ENCODE measurements around the gene SDCCAG8. TPM values are rescaled to one million over a fixed set of nuclear protein-coding genes. Genes with fewer than 3 reads are reported as not detected.

SDCCAG8 gene
- total RNA-seq, 1 experiment from 2014 or later = 14.0 TPM

DNA sequence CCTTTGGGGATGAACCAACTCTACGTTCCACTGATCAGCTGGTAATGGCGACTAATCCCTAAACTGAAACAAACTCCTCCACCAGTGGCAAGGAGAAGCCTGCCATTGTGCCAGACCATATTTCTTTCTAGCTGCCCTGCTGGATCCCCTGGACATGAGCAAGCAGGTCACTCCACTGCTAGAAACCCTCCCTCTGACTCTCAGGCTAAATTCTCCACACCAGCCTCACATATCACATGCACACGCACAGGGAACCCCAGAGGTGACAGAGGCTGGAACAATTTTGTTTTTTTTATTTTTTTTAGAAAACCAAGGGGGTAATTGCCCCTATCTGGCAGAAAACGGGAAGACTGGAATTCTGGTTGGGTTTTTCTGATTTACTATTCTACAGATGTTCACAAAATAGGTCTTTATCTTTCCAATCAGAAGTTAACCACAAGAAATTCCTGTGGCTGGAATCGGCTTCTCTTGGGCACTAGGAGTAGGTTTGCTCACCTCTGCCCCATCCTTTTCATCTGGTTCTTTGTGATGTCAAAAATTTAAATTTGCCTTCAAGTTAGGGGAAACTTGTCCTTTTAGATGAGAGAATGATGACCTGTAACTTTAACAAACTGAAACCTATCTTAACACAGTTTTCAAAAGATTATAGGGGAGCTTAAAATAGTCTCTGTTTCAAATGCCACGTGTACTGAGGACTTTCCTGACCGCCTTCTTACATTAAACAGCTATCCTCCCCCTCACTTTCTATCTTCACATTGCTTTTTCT, 258.1 kb downstream of the SDCCAG8 start:
- no peaks in the 10 kb centered on the region for H3K27me3 ChIP-seq (ENCODE audit: control insufficient read depth, insufficient read depth, low read length)
- no peak overlapping the region for H3K27ac ChIP-seq (ENCODE audit: low read length)
- no peak overlapping the region for H3K4me3 ChIP-seq (ENCODE audit: low read depth in 2 of 2, low read length in 2 of 2)
- 0 out of 2 replicates have a peak, but pooled peaks cover 3% of the 10 kb centered on the region for H3K9me3 ChIP-seq (ENCODE audit: control insufficient read depth, insufficient read depth, low read depth, low read length)
- TF ChIP-seq, protein P1, sequence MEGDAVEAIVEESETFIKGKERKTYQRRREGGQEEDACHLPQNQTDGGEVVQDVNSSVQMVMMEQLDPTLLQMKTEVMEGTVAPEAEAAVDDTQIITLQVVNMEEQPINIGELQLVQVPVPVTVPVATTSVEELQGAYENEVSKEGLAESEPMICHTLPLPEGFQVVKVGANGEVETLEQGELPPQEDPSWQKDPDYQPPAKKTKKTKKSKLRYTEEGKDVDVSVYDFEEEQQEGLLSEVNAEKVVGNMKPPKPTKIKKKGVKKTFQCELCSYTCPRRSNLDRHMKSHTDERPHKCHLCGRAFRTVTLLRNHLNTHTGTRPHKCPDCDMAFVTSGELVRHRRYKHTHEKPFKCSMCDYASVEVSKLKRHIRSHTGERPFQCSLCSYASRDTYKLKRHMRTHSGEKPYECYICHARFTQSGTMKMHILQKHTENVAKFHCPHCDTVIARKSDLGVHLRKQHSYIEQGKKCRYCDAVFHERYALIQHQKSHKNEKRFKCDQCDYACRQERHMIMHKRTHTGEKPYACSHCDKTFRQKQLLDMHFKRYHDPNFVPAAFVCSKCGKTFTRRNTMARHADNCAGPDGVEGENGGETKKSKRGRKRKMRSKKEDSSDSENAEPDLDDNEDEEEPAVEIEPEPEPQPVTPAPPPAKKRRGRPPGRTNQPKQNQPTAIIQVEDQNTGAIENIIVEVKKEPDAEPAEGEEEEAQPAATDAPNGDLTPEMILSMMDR (IDR thresholded peaks at IDR 0.05) = no peak
- TF ChIP-seq TCF7L2 (IDR thresholded peaks at IDR 0.05; ENCODE audit: low read depth, low read length) (no peak), SIN3A (IDR thresholded peaks at IDR 0.05; ENCODE audit: borderline replicate concordance, insufficient read depth, low read depth, low read length) (no peak), POLR2AphosphoS5 (IDR thresholded peaks at IDR 0.05; ENCODE audit: low read depth, low read length) (no peak)
- TF ChIP-seq, protein P2, sequence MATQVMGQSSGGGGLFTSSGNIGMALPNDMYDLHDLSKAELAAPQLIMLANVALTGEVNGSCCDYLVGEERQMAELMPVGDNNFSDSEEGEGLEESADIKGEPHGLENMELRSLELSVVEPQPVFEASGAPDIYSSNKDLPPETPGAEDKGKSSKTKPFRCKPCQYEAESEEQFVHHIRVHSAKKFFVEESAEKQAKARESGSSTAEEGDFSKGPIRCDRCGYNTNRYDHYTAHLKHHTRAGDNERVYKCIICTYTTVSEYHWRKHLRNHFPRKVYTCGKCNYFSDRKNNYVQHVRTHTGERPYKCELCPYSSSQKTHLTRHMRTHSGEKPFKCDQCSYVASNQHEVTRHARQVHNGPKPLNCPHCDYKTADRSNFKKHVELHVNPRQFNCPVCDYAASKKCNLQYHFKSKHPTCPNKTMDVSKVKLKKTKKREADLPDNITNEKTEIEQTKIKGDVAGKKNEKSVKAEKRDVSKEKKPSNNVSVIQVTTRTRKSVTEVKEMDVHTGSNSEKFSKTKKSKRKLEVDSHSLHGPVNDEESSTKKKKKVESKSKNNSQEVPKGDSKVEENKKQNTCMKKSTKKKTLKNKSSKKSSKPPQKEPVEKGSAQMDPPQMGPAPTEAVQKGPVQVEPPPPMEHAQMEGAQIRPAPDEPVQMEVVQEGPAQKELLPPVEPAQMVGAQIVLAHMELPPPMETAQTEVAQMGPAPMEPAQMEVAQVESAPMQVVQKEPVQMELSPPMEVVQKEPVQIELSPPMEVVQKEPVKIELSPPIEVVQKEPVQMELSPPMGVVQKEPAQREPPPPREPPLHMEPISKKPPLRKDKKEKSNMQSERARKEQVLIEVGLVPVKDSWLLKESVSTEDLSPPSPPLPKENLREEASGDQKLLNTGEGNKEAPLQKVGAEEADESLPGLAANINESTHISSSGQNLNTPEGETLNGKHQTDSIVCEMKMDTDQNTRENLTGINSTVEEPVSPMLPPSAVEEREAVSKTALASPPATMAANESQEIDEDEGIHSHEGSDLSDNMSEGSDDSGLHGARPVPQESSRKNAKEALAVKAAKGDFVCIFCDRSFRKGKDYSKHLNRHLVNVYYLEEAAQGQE (IDR thresholded peaks at IDR 0.05; ENCODE audit: insufficient read depth in 1 of 2, low read depth in 2 of 2, low read length in 1 of 2) = no peak
- in situ Hi-C loops (cut with HindIII; ENCODE audit: low pct_unique_long_range_greater_than_20kb, low sequenced_read_pairs) = no loop called here
- ChIA-PET POLR2A (no interaction called here), CTCF (no interaction called here)
- H3K4me1 ChIP-seq (ENCODE audit: control insufficient read depth, insufficient read depth, low read length) = no peaks in the 10 kb centered on the region
- H3K36me3 ChIP-seq (ENCODE audit: control insufficient read depth, insufficient read depth, low read length) = no peaks in the 10 kb centered on the region
- DNase-seq (ENCODE audit: low read depth, low spot score) (no peak), ATAC-seq (no peak)
- no TSS peak for BruUV-seq (replicated peaks)
- intact Hi-C loops (cut with micrococcal nuclease; ENCODE audit: unreplicated experiment) = no loop called here

DNA sequence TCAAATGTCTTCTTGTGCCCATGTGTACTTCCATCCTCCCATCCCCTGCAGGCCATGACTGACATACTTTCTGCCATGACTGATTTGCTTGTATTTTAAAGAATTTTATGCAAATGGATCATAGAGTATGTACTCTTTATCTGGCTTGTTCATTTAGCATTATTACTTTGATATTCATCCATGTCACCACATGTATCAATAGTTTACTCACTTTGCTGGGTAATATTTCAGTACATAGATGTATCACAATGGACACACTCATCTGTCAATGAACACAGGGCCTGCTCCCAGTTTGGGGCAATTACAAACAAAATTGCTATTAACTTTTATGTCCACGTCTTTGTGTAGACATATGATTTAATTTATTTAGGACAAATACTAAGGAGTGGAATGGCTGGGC, 259.1 kb downstream of the SDCCAG8 start:
- ChIA-PET POLR2A (no interaction called here), CTCF (no interaction called here)
- TF ChIP-seq, protein P1 (IDR thresholded peaks at IDR 0.05) = no peak
- TF ChIP-seq, protein P2 (IDR thresholded peaks at IDR 0.05; ENCODE audit: insufficient read depth in 1 of 2, low read depth in 2 of 2, low read length in 1 of 2) = no peak
- no peak for TF ChIP-seq SIN3A (IDR thresholded peaks at IDR 0.05; ENCODE audit: borderline replicate concordance, insufficient read depth, low read depth, low read length)
- no peak for TF ChIP-seq TCF7L2 (IDR thresholded peaks at IDR 0.05; ENCODE audit: low read depth, low read length)
- TF ChIP-seq POLR2AphosphoS5 (IDR thresholded peaks at IDR 0.05; ENCODE audit: low read depth, low read length) = no peak
- 0 out of 2 replicates have a peak, but pooled peaks cover 3% of the 10 kb centered on the region for H3K9me3 ChIP-seq (ENCODE audit: control insufficient read depth, insufficient read depth, low read depth, low read length)
- intact Hi-C loops (cut with micrococcal nuclease; ENCODE audit: unreplicated experiment) (no loop called here), in situ Hi-C loops (cut with HindIII; ENCODE audit: low pct_unique_long_range_greater_than_20kb, low sequenced_read_pairs) (no loop called here)
- H3K27ac ChIP-seq (ENCODE audit: low read length) = no peak overlapping the region
- ATAC-seq = no peak
- no peaks in the 10 kb centered on the region for H3K4me1 ChIP-seq (ENCODE audit: control insufficient read depth, insufficient read depth, low read length)
- H3K27me3 ChIP-seq (ENCODE audit: control insufficient read depth, insufficient read depth, low read length) = no peaks in the 10 kb centered on the region
- DNase-seq (ENCODE audit: low read depth, low spot score) = no peak
- no peak overlapping the region for H3K4me3 ChIP-seq (ENCODE audit: low read depth in 2 of 2, low read length in 2 of 2)
- H3K36me3 ChIP-seq (ENCODE audit: control insufficient read depth, insufficient read depth, low read length) = no peaks in the 10 kb centered on the region
- BruUV-seq (replicated peaks) = no TSS peak
